Measurements from ENCODE around the gene PAMR1. TPM values are rescaled to one million over a fixed set of nuclear protein-coding genes. Genes with fewer than 3 reads are reported as not detected.
"Not testable (repeated sequence)": the region's sequence is repeated elsewhere in the genome, so short reads cannot be mapped to it uniquely, and the experiment has no call there.

The PAMR1 gene
- total RNA-seq, 1 donor from 2014 or later = 14.5 TPM

DNA sequence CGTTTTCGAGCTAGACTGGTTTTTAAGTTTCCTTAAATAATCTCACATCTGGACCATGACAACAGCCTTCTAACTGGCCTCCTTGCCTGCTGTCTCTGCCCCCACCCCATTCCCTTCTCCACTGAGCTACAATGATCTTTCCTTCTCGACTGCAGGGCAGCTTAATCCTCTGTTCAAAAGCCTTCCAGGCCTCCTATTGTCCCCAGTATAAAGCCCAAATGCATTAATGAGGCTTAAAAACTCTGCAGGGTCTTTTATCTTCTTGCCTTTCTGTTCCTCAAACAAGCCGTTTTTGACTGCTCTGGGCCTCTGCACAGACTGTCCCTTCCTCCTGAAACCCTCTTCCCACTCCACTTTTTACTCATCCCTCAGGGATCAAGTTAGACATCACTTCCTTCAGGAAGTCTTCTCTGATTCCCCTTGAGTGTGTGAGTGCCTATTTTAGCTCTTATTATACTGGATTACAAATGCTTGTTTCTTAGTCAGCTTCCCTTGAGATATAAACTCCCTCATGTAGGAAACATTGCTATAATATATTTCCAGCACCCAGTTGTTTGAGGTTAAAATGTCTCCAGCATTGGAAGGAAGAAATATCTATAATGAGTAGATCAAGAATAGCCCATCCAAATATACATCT, 23.6 kb upstream of the PAMR1 start:
- DNase-seq = no peak
- intact Hi-C loops (cut with DNase I) = no loop called here
- ATAC-seq (ENCODE audit: poor library complexity) = no peak

DNA sequence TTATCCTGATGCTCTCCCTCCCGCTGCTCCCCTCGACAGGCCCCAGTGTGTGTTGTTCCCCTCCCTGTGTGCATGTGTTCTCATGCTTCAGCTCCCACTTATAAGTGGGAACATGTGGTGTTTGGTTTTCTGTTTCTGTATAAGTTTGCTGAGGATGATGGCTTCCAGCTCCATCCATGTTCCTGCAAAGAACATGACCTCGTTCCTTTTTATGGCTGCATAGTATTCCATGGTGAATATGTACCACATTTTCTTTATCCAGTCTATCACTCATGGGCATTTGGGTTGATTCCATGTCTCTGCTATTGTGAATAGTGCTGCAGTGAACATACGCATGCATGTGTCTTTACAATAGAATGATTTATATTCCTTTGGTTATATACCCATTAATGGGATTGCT, 22.6 kb upstream of the PAMR1 start:
- intact Hi-C loops (cut with DNase I); ATAC-seq (ENCODE audit: poor library complexity); DNase-seq: not testable (repeated sequence)

GRCh38 chr11:35546317-35546716, 20.9 kb upstream of the PAMR1 start:
- no peak for ATAC-seq (ENCODE audit: poor library complexity)
- intact Hi-C loops (cut with DNase I) = no loop called here
- no peak for DNase-seq

- ATAC-seq (ENCODE audit: poor library complexity) (no peak), DNase-seq (no peak)
- intact Hi-C loops (cut with DNase I) = no loop called here
Measured at GRCh38 chr11:35545391-35546003, 20.1 kb upstream of the PAMR1 start.

- ATAC-seq (ENCODE audit: poor library complexity) (no peak), DNase-seq (no peak)
- intact Hi-C loops (cut with DNase I) = no loop called here
Measured at GRCh38 chr11:35543481-35543880, 18.1 kb upstream of the PAMR1 start.

DNA sequence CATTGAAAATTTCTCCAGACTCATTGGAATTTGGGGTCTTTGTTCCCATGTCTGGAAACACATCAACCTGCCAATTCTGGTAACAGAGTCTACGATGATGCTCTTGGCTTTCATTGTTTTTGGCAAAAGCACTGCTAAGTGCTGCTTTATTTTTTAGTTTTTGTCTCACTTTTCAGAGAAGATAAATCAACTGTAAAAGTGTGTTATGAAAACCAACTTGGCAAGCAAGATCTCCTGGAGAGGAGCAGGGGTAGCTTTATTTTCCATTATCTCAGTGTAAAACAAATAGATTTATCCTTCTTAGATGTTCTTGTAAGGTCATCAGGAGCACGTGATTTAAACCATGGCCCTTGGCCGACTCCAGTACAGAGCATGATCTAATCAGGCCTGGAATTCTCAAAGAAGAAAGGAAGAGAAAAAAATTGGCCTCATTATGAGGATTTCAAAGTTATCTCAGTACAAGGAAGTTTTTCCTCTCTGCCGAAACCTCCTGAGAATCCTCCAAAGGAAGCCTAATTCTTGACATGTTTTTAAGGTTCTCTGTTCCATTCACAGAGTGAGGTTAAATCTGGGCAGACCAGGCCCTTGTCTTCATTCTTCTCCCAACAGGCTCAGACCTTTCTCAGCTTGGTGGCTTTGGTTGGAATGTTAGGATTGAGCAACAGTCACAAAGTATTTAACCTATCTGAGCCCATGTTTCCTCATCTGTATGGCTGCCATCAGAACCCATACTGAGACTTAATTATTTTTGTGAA, 16.4 kb upstream of the PAMR1 start:
- intact Hi-C loops (cut with DNase I) = no loop called here
- peak; percentile 43 for DNase-seq

DNA sequence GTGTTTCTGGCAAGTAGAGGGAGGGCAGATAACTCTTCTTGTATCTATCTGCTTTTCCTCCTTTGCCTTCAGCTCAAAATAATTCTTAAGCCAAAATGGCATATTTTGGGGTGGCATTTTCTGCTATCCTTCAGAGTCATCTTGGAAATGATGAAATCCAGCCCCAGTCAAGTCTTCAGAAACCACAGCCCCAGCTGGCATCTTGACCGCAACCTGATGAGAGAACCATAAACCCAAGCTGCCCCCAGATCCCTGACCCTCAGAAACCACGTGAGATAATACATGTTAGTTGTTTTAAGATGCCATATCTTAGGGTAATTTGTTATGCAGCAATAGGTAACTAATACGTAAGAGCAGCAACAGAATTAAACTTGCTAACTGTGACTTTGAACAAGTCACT, 15.1 kb upstream of the PAMR1 start:
- no peak for DNase-seq
- intact Hi-C loops (cut with DNase I) = no loop called here
- no peak for ATAC-seq (ENCODE audit: poor library complexity)

More for the DNA sequence above, 16.4 kb upstream of the PAMR1 start:
- peak; percentile 79 for ATAC-seq (ENCODE audit: poor library complexity)

- peak; percentile 85 for ATAC-seq (ENCODE audit: poor library complexity)
- intact Hi-C loops (cut with DNase I) = no loop called here
- peak; percentile 70 for DNase-seq
Measured at GRCh38 chr11:35539781-35540281, 14.4 kb upstream of the PAMR1 start.

GRCh38 chr11:35539256-35539655, 13.8 kb upstream of the PAMR1 start:
- no peak for ATAC-seq (ENCODE audit: poor library complexity)
- DNase-seq = no peak
- intact Hi-C loops (cut with DNase I) = no loop called here

GRCh38 chr11:35536470-35536869, 11.1 kb upstream of the PAMR1 start:
- intact Hi-C loops (cut with DNase I) = no loop called here
- no peak for ATAC-seq (ENCODE audit: poor library complexity)

GRCh38 chr11:35531246-35531645, 5.8 kb upstream of the PAMR1 start:
- intact Hi-C loops (cut with DNase I) = no loop called here
- DNase-seq (no peak), ATAC-seq (ENCODE audit: poor library complexity) (no peak)

More at GRCh38 chr11:35536470-35536869, 11.1 kb upstream of the PAMR1 start:
- no peak for DNase-seq

- DNase-seq (peak; percentile 52), ATAC-seq (ENCODE audit: poor library complexity) (peak; percentile 55)
- intact Hi-C loops (cut with DNase I) = no loop called here
Measured at GRCh38 chr11:35529971-35530495, 4.6 kb upstream of the PAMR1 start.

DNA sequence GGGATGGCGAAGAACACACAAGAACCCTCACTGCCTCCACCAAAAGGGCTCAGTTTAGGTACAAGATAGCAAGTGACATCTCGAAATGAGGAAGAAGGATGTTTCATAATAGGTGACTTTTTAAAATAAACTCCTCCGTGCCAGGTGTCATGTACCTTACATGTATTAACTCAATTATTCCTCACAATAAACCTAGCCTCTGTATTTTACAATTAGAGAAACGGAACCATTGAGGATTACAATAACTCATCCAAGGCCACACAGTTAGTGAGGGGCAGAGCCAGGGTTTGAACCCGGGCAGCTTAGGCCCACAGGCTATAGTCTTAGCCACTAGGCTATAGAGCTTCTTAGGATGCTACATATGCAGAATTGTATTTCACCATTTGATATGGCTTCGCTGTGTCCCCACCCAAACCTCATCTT, 965 bp upstream of the PAMR1 start:
- ATAC-seq (ENCODE audit: poor library complexity) (no peak), DNase-seq (no peak)
- intact Hi-C loops (cut with DNase I) = no loop called here

GRCh38 chr11:35524780-35525179, 636 bp downstream of the PAMR1 start:
- intact Hi-C loops (cut with DNase I) = no loop called here
- no peak for DNase-seq
- peak; percentile 31 for ATAC-seq (ENCODE audit: poor library complexity)

DNA sequence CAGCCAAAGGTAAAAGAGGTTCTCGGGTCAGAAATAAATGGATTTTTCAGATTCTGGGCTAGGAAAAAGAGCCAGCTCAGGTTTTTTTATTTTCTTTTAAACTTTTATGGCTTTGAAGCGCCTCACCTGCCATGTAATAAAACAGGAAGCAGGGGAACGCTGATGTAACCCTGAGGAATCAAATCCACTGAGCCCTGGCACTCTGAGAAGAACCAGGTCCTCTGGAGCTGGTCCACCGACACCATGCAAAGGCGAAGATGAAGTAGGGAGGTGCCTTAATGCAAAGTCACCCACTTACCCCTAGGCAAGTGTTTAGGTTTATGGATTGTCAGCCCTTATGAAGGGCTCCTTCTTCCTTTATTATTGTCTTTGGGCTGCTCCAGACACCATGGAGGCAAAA, 1.6 kb downstream of the PAMR1 start:
- ATAC-seq (ENCODE audit: poor library complexity) (no peak), DNase-seq (no peak)
- intact Hi-C loops (cut with DNase I) = no loop called here

DNA sequence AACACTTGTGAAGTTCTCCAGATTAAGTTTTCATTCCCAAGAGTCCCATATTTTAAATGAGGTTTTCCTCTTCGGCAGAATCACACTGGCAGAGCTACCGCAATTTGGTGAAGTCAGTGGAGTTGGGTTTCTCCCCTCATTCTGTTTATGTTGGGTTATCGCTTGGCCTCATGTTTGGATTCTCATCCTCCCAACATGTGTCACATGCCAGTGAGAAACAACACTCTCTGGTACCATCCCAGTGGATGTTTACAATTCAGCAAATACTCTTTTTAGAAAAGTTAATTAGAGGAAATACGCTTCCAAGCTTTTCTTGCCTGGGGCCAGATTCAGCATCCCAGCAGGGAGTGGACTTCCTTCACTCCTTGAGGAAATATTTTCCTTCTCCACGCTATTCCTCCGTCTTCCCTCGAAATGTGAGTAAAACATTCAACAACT, 2.1 kb downstream of the PAMR1 start:
- no peak for ATAC-seq (ENCODE audit: poor library complexity)
- intact Hi-C loops (cut with DNase I) = no loop called here
- DNase-seq = no peak

- DNase-seq; ATAC-seq (ENCODE audit: poor library complexity); intact Hi-C loops (cut with DNase I): not testable (repeated sequence)
Measured at GRCh38 chr11:35522091-35522490, 3.3 kb downstream of the PAMR1 start.

GRCh38 chr11:35520376-35520775, 5.0 kb downstream of the PAMR1 start:
- DNase-seq = no peak
- intact Hi-C loops (cut with DNase I) = no loop called here
- no peak for ATAC-seq (ENCODE audit: poor library complexity)

DNA sequence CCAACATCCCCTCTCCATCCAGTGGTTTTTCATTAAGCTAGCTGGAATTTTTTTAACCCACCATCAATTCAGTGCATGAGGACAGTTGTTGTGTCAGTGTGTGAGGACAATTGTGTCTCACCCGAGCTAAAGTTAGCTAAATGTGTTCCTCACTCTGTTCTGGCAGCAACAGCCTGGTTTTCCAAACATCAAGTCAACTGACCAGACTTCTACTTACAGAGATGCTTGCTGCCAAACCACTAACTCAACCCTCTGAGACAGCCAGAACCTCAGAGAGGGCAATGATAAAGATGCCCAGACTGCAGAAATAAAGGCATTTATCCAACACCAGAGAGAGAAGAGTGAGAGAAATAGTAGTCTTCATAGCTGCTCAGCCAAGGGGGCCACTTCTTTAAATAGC, 6.7 kb downstream of the PAMR1 start:
- no peak for ATAC-seq (ENCODE audit: poor library complexity)
- DNase-seq = no peak
- intact Hi-C loops (cut with DNase I) = no loop called here

Data from Right ventricle myocardium superior (tissue), 1 donor.